ENCODE data around the gene MMP21.

- no peak for TF ChIP-seq MAX (IDR thresholded peaks at IDR 0.05)
- TF ChIP-seq FOXM1 (IDR thresholded peaks at IDR 0.05; ENCODE audit: borderline replicate concordance, low read depth): no peak
- TF ChIP-seq TEAD4 (IDR thresholded peaks at IDR 0.05): no peak
- no peak for TF ChIP-seq CREB1 (IDR thresholded peaks at IDR 0.05; ENCODE audit: low read depth)
- no peak for TF ChIP-seq YY1 (IDR thresholded peaks at IDR 0.05; ENCODE audit: low read depth)
- no peak for TF ChIP-seq EP300 (IDR thresholded peaks at IDR 0.05; ENCODE audit: borderline replicate concordance)
- TF ChIP-seq USF1 (IDR thresholded peaks at IDR 0.05): no peak
Measured at GRCh38 chr10:125781374-125781773, 5.8 kb upstream of the MMP21 start.
